Loucy (cell line): ENCODE results near the gene PRCP.

Experiments used
- H2AFZ ChIP-seq: fragments of 200-600 bp; sonication (generic); 2 replicates; pipeline ENCODE4 v1.6.0; 2016; ENCODE audit warnings: antibody characterized with exemption, mild to moderate bottlenecking, low read length, moderate library complexity
- H3F3A ChIP-seq: fragments of 200-600 bp; 2 replicates; pipeline ENCODE4 v1.6.0; 2016; ENCODE audit warnings: antibody characterized with exemption, low read depth, mild to moderate bottlenecking
- H3K27me3 ChIP-seq: fragments of 200-600 bp; sonication (generic); 2 replicates; pipeline ENCODE4 v1.6.1; 2014; ENCODE audit warnings: low read length, mild to moderate bottlenecking; ENCODE audit not compliant: insufficient read depth, poor library complexity, severe bottlenecking
- H3K36me3 ChIP-seq: fragments of 200-600 bp; sonication (generic); 2 replicates; pipeline ENCODE4 v1.6.1; 2016; ENCODE audit warnings: low read length; ENCODE audit not compliant: insufficient read depth
- H3K4me1 ChIP-seq: fragments of 200-600 bp; sonication (generic); 2 replicates; pipeline ENCODE4 v1.5.1; 2014; ENCODE audit warnings: low read length, mild to moderate bottlenecking; ENCODE audit not compliant: insufficient read depth, poor library complexity, severe bottlenecking
- H3K4me2 ChIP-seq: fragments of 200-600 bp; sonication (generic); 2 replicates; pipeline ENCODE4 v1.6.0; 2014; ENCODE audit warnings: antibody characterized with exemption, low read length, low read depth, mild to moderate bottlenecking; ENCODE audit not compliant: poor library complexity, severe bottlenecking
- H3K4me3 ChIP-seq: fragments of 200-600 bp; sonication (generic); 2 replicates; pipeline ENCODE4 v1.5.1; 2014; ENCODE audit warnings: low read length, mild to moderate bottlenecking, mixed read lengths; ENCODE audit not compliant: poor library complexity, severe bottlenecking
- H3K79me2 ChIP-seq: fragments of 200-600 bp; sonication (generic); 2 replicates; pipeline ENCODE4 v1.6.1; 2014; ENCODE audit warnings: low read length; ENCODE audit not compliant: insufficient read depth
- H3K9ac ChIP-seq: fragments of 200-600 bp; sonication (generic); 2 replicates; pipeline ENCODE4 v1.6.0; 2014; ENCODE audit warnings: mild to moderate bottlenecking, low read depth, low read length, moderate library complexity; ENCODE audit not compliant: poor library complexity, severe bottlenecking
- H3K9me2 ChIP-seq: fragments of 200-600 bp; sonication (generic); replicated peaks from 2 replicates; pipeline ENCODE4 v1.6.1; 2016; ENCODE audit warnings: low read depth, low read length, mixed read lengths
- H3K9me3 ChIP-seq: fragments of 200-600 bp; sonication (generic); 2 replicates; pipeline ENCODE4 v1.6.1; 2014; ENCODE audit warnings: mild to moderate bottlenecking, antibody characterized with exemption, low read length, low read depth; ENCODE audit not compliant: insufficient read depth
- H4K20me1 ChIP-seq: fragments of 200-600 bp; sonication (generic); 2 replicates; pipeline ENCODE4 v1.6.0; 2014; ENCODE audit warnings: antibody characterized with exemption, low read length, mild to moderate bottlenecking; ENCODE audit not compliant: insufficient read depth, poor library complexity, severe bottlenecking
- CTCF ChIP-seq: fragments of 200-600 bp; sonication (generic); conservative IDR thresholded peaks from 2 replicates; pipeline ENCODE4 v1.5.1; 2014; ENCODE audit warnings: mild to moderate bottlenecking, antibody characterized with exemption, low read length
- EZH2phosphoT487 ChIP-seq: fragments of 200-600 bp; IDR thresholded peaks from 2 replicates; pipeline ENCODE4 v1.6.1; 2018; ENCODE audit warnings: antibody characterized with exemption, mild to moderate bottlenecking, moderate library complexity, borderline replicate concordance

The PRCP gene

DNA sequence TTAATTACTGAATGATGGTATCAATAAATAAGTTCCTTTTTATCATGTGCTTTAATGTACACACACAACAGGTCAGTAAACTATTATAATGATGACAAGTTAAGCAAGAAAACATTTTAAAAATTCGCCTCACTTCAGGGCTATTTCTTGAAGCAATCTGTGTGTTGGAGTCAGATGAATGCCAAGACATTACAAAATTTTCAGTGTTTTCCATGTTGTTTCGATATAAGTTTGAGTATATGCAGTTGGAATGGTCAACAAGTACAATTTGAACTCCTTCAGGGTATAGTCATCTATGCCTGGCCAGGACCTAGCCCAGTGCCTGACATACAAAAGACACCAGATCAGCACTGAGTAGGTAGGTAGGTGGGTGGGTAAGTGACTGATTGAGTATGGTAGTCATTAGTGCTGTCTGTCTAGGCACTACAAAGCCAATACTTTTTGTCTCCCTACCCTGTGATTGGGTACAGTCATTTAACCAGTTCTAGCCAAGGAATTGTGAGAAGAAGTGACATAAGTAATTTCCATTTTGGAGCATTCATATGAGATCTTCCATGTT lies 7.5 kb downstream of the PRCP start:
- Histone ChIP-seq H3K4me2 (no peak overlapping the region), H3K9ac (no peak overlapping the region), H2AFZ (no peak overlapping the region), H3F3A (no peaks in the 10 kb centered on the region), H3K4me3 (no peak overlapping the region), H3K9me3 (no peaks in the 10 kb centered on the region), H3K9me2 (no peaks in the 10 kb centered on the region), H4K20me1 (no peaks in the 10 kb centered on the region), H3K36me3 (no peaks in the 10 kb centered on the region), H3K4me1 (no peaks in the 10 kb centered on the region), H3K79me2 (no peaks in the 10 kb centered on the region), H3K27me3 (no peaks in the 10 kb centered on the region)
- no peak for TF ChIP-seq EZH2phosphoT487
- TF ChIP-seq CTCF, result no peak

GRCh38 chr11:82890936-82891335 lies 9.3 kb downstream of the PRCP start:
- H4K20me1 ChIP-seq, result no peaks in the 10 kb centered on the region
- no peak overlapping the region for H3K4me2 ChIP-seq
- H3K9me2 ChIP-seq, result no peaks in the 10 kb centered on the region
- no peaks in the 10 kb centered on the region for H3K4me1 ChIP-seq
- no peak for TF ChIP-seq CTCF
- TF ChIP-seq EZH2phosphoT487, result no peak
- no peak overlapping the region for H3K4me3 ChIP-seq
- no peaks in the 10 kb centered on the region for H3K79me2 ChIP-seq
- H2AFZ ChIP-seq, result no peak overlapping the region
- no peak overlapping the region for H3K9ac ChIP-seq
- no peaks in the 10 kb centered on the region for H3F3A ChIP-seq
- no peaks in the 10 kb centered on the region for H3K27me3 ChIP-seq
- H3K9me3 ChIP-seq, result no peaks in the 10 kb centered on the region
- H3K36me3 ChIP-seq, result no peaks in the 10 kb centered on the region

DNA sequence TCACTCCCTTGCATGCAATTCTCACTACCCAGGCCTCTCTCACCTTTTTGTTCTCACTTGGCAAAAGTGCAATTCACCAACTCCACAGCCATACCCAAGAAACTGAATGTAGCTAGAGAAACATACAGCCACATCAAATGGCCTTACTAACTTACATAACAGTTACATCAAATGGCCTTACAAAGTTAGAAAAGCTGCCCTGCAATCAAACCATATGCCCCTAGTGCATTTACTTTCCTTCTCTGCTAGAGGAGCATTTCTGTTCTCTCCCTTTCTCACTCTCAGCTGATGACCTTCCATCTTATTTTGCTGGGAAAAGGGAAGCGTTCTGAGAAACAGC lies 10.3 kb downstream of the PRCP start:
- H3K4me3 ChIP-seq, result no peak overlapping the region
- no peak overlapping the region for H3K9ac ChIP-seq
- H3K79me2 ChIP-seq, result no peaks in the 10 kb centered on the region
- H3K4me1 ChIP-seq, result no peaks in the 10 kb centered on the region
- no peaks in the 10 kb centered on the region for H3K36me3 ChIP-seq
- H3K9me2 ChIP-seq, result no peaks in the 10 kb centered on the region
- no peak for TF ChIP-seq CTCF
- TF ChIP-seq EZH2phosphoT487, result no peak
- H3K27me3 ChIP-seq, result no peaks in the 10 kb centered on the region
- no peaks in the 10 kb centered on the region for H3F3A ChIP-seq
- no peaks in the 10 kb centered on the region for H3K9me3 ChIP-seq
- no peak overlapping the region for H2AFZ ChIP-seq
- no peak overlapping the region for H3K4me2 ChIP-seq
- H4K20me1 ChIP-seq, result no peaks in the 10 kb centered on the region
